Measurements from ENCODE around the gene PELO. TPM values are rescaled to one million over a fixed set of nuclear protein-coding genes. Genes with fewer than 3 reads are reported as not detected.

PELO gene
- total RNA-seq, 2 donors from 2014 or later: 10.2 to 14.9 TPM

GRCh38 chr5:52825826-52826225 lies 38.1 kb downstream of the PELO start:
- H3K9me3 ChIP-seq (ENCODE audit: control insufficient read depth, low read length): peaks cover 8% of the 10 kb centered on the region
- Mint-ChIP-seq H3K27me3 (ENCODE audit: insufficient read depth) (no peaks in the 10 kb centered on the region), H3K27ac (no peak overlapping the region), H3K36me3 (ENCODE audit: low read depth) (no peaks in the 10 kb centered on the region), H3K4me1 (no peaks in the 10 kb centered on the region), H3K4me3 (no peak overlapping the region), H3K9me3 (no peaks in the 10 kb centered on the region)
- no peak for DNase-seq
- no peaks in the 10 kb centered on the region for H3K36me3 ChIP-seq (ENCODE audit: control insufficient read depth, insufficient read depth, low read length)
- H3K9ac ChIP-seq (ENCODE audit: extremely low read depth, low read length, poor library complexity, severe bottlenecking): no peak overlapping the region
- H3K4me3 ChIP-seq (ENCODE audit: low read length): no peak overlapping the region
- H3K4me1 ChIP-seq (ENCODE audit: control insufficient read depth, insufficient read depth, low read length): no peaks in the 10 kb centered on the region
- H3K27me3 ChIP-seq (ENCODE audit: control insufficient read depth, insufficient read depth, low read length, poor library complexity, severe bottlenecking): no peaks in the 10 kb centered on the region
- no peak overlapping the region for H3K27ac ChIP-seq (ENCODE audit: low read depth, low read length)
- WGBS, 2 experiments (ENCODE audit: insufficient coverage in 1 of 2, insufficient read length in 1 of 2): 93 to 100% methylated on average over 2 of the region's 2 CpGs
- no peak for TF ChIP-seq CTCF (conservative IDR thresholded peaks at IDR 0.05)

GRCh38 chr5:52827815-52828214 lies 40.1 kb downstream of the PELO start:
- no peak overlapping the region for H3K9ac ChIP-seq (ENCODE audit: extremely low read depth, low read length, poor library complexity, severe bottlenecking)
- TF ChIP-seq CTCF (conservative IDR thresholded peaks at IDR 0.05): no peak
- Mint-ChIP-seq H3K27me3 (ENCODE audit: insufficient read depth) (no peaks in the 10 kb centered on the region), H3K4me1 (no peaks in the 10 kb centered on the region), H3K27ac (no peak overlapping the region), H3K36me3 (ENCODE audit: low read depth) (no peaks in the 10 kb centered on the region), H3K4me3 (no peak overlapping the region), H3K9me3 (no peaks in the 10 kb centered on the region)
- no peaks in the 10 kb centered on the region for H3K4me1 ChIP-seq (ENCODE audit: control insufficient read depth, insufficient read depth, low read length)
- H3K27ac ChIP-seq (ENCODE audit: low read depth, low read length): no peak overlapping the region
- H3K9me3 ChIP-seq (ENCODE audit: control insufficient read depth, low read length): peaks cover 8% of the 10 kb centered on the region
- no peaks in the 10 kb centered on the region for H3K36me3 ChIP-seq (ENCODE audit: control insufficient read depth, insufficient read depth, low read length)
- no peak for DNase-seq
- 82% methylated on average over 1 of the region's 1 CpG; no CpG with 5 or more reads in 1 of the 2 experiments for WGBS, 2 experiments (ENCODE audit: insufficient coverage in 1 of 2, insufficient read length in 1 of 2)
- H3K4me3 ChIP-seq (ENCODE audit: low read length): no peak overlapping the region
- H3K27me3 ChIP-seq (ENCODE audit: control insufficient read depth, insufficient read depth, low read length, poor library complexity, severe bottlenecking): no peaks in the 10 kb centered on the region

GRCh38 chr5:52829664-52830063 lies 41.9 kb downstream of the PELO start:
- Histone ChIP-seq H3K4me3 (ENCODE audit: low read length) (no peak overlapping the region), H3K9me3 (ENCODE audit: control insufficient read depth, low read length) (peaks cover 8% of the 10 kb centered on the region), H3K4me1 (ENCODE audit: control insufficient read depth, insufficient read depth, low read length) (no peaks in the 10 kb centered on the region), H3K36me3 (ENCODE audit: control insufficient read depth, insufficient read depth, low read length) (no peaks in the 10 kb centered on the region), H3K27me3 (ENCODE audit: control insufficient read depth, insufficient read depth, low read length, poor library complexity, severe bottlenecking) (no peaks in the 10 kb centered on the region), H3K27ac (ENCODE audit: low read depth, low read length) (no peak overlapping the region), H3K9ac (ENCODE audit: extremely low read depth, low read length, poor library complexity, severe bottlenecking) (no peak overlapping the region)
- no peaks in the 10 kb centered on the region for H3K4me1 Mint-ChIP-seq
- H3K9me3 Mint-ChIP-seq: no peaks in the 10 kb centered on the region
- TF ChIP-seq CTCF (conservative IDR thresholded peaks at IDR 0.05): no peak
- no peak overlapping the region for H3K4me3 Mint-ChIP-seq
- no peaks in the 10 kb centered on the region for H3K36me3 Mint-ChIP-seq (ENCODE audit: low read depth)
- no peak overlapping the region for H3K27ac Mint-ChIP-seq
- DNase-seq: no peak
- H3K27me3 Mint-ChIP-seq (ENCODE audit: insufficient read depth): no peaks in the 10 kb centered on the region
